PC-9 (cell line): Measurements from ENCODE around the gene KRT15. TPM values are rescaled to one million over a fixed set of nuclear protein-coding genes. Genes with fewer than 3 reads are reported as not detected.

Experiments
- Bru-seq: library from RNA; stranded (reverse); fragments of 400-500 nt; gene quantifications from one replicate; lab custom pipeline; 2021; lab: Mats Ljungman, UMichigan
- BruChase-seq, 2 experiments: library from RNA; stranded (reverse); fragments of 400-500 nt; gene quantifications; one replicate each; lab custom pipeline; 2021; lab: Mats Ljungman, UMichigan
- BruUV-seq: library from RNA; stranded (reverse); fragments of 400-500 nt; replicated peaks from 2 replicates; lab custom pipeline; 2021; lab: Mats Ljungman, UMichigan
- CTCF ChIA-PET: fragments of 300-600 bp; sonication (Branson Sonifier 250); formaldehyde crosslinking; loops from one replicate; lab custom pipeline; 2022; ENCODE audit warnings: antibody characterized with exemption; lab: Charles Lee
- POLR2A ChIA-PET: fragments of 300-600 bp; sonication (Branson Sonifier 250); formaldehyde crosslinking; loops from one replicate; lab custom pipeline; 2022; ENCODE audit warnings: antibody characterized with exemption; ENCODE audit not compliant: unreplicated experiment; lab: Charles Lee
- DNase-seq, 2 experiments: peaks; one replicate each; pipeline versions ENCODE4 v3.0.0 to v3.0.0-alpha.2; 2015 to 2022; ENCODE audit warnings: mixed read lengths in 1 of 2
- H2AFZ ChIP-seq: fragments of 200-600 bp; sonication (generic); 2 replicates; pipeline ENCODE4 v1.8.1; 2017; ENCODE audit warnings: antibody characterized with exemption
- H3F3A ChIP-seq: fragments of 200-600 bp; sonication (generic); 2 replicates; pipeline ENCODE4 v1.8.1; 2017; ENCODE audit warnings: antibody characterized with exemption, mild to moderate bottlenecking, low read depth; ENCODE audit not compliant: insufficient read depth
- H3K27ac ChIP-seq: fragments of 200-600 bp; sonication (generic); 2 replicates; pipeline ENCODE4 v1.6.1; 2016; ENCODE audit warnings: mixed run types
- H3K27me3 ChIP-seq: fragments of 200-600 bp; sonication (generic); 2 replicates; pipeline ENCODE4 v1.6.1; 2016; ENCODE audit warnings: low read depth, mixed run types; ENCODE audit not compliant: insufficient read depth
- H3K36me3 ChIP-seq: fragments of 200-600 bp; sonication (generic); 2 replicates; pipeline ENCODE4 v1.6.1; 2016; ENCODE audit warnings: low read depth, mixed run types
- H3K4me1 ChIP-seq: fragments of 200-600 bp; sonication (generic); replicated peaks from 2 replicates; pipeline ENCODE4 v1.6.1; 2016; ENCODE audit warnings: mixed run types; ENCODE audit not compliant: insufficient read depth
- H3K4me2 ChIP-seq: fragments of 200-600 bp; sonication (generic); 2 replicates; pipeline ENCODE4 v1.6.1; 2017; ENCODE audit warnings: mixed run types
- H3K4me3 ChIP-seq: fragments of 200-600 bp; sonication (generic); 2 replicates; pipeline ENCODE4 v1.6.1; 2016; ENCODE audit warnings: mixed run types
- H3K79me2 ChIP-seq: fragments of 200-600 bp; sonication (generic); 2 replicates; pipeline ENCODE4 v1.6.1; 2017; ENCODE audit warnings: low read depth, mixed run types
- H3K9me2 ChIP-seq: fragments of 200-600 bp; sonication (generic); 2 replicates; pipeline ENCODE4 v1.8.1; 2017; ENCODE audit warnings: mild to moderate bottlenecking; ENCODE audit not compliant: insufficient read depth
- H3K9me3 ChIP-seq: fragments of 200-600 bp; sonication (generic); 2 replicates; pipeline ENCODE4 v1.8.1; 2016; ENCODE audit warnings: low read depth; ENCODE audit not compliant: insufficient read depth
- H4K20me1 ChIP-seq: fragments of 200-600 bp; sonication (generic); 2 replicates; pipeline ENCODE4 v1.8.1; 2017; ENCODE audit not compliant: insufficient read depth
- EZH2 ChIP-seq: fragments of 200-600 bp; sonication (generic); IDR thresholded peaks from 2 replicates; pipeline ENCODE4 v1.8.0; 2017; ENCODE audit warnings: antibody characterized with exemption, low read depth
- intact Hi-C: fragments of 100-400 bp; cut with micrococcal nuclease; formaldehyde crosslinking; loops from one replicate; pipeline ENCODE4 v1.10.0; 2022; ENCODE audit not compliant: unreplicated experiment
- long read RNA-seq: library from polyadenylated mRNA; stranded (forward); transcript quantifications from one replicate; pipeline ENCODE4 v2.0.0, GENCODE V29; 2022
- total RNA-seq: library from RNA; stranded (reverse); gene quantifications from 2 replicates; pipeline ENCODE4 v1.2.3, GENCODE V29; 2021
- TF ChIP-seq, protein P1 (sequence below): fragments of 200-600 bp; sonication (generic); conservative IDR thresholded peaks from 2 replicates; pipeline ENCODE4 v1.6.1; 2017; ENCODE audit warnings: mixed run types, antibody characterized with exemption, mild to moderate bottlenecking, moderate library complexity

KRT15 gene
- total RNA-seq = 41.9 and 49.9 TPM in 2 replicates
- Bru-seq, nascent RNA = percentile 52 among the genes with signal in this experiment
- BruChase-seq, experiment 1, labeled RNA remaining after a 2-hour chase = percentile 58 among the genes with signal in this experiment
- percentile 71 among the genes with signal in this experiment for BruChase-seq, experiment 2, labeled RNA remaining after a 6-hour chase
- long read RNA-seq, partial matches to known transcripts = 12 of 89 reads
- long read RNA-seq, other reads (novel, unspliced or antisense) = 77 of 89 reads

DNA sequence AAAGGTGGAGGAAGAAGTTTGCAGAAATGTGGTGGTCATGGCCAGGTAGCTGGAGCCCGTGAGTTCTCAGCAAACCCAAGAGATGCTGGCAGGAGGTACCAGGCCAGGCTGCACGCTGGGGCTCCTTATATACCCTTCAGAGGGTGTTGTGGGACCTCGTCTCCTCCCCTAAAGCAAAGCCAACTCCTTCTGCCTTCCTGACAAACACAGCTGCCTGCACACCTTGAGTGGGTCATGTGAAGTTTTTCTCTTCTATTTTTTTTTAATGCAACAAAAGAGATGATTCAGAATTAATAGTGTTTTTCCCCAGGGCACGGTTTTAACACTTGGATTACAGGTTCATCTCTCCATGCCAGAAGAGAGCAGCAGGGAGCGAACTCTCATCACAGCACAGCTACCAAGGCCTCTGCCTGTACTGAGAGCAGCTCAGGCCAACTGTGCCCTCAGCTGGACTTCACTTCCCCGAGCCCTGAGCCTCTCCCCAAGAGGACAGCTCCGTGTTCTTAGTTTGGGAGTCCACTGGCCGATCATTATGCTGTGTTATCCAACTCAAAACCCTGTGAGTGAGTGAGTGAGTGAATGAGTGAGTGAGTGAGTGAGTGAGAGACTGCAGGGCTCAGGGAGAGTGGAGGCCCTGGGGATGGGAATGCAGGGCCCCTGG is at the start of gene KRT15:
Gene KRT15, minus strand, starts transcription at position 102 of the 661 bp plus-strand sequence. Its CDS starts 63 bp downstream, at position 39.
- H3F3A ChIP-seq = peaks cover 56% of the 10 kb centered on the region
- peaks cover 9% of the 10 kb centered on the region for H3K36me3 ChIP-seq
- peaks cover 5% of the 10 kb centered on the region; the same call in 1 of the 2 replicates for H4K20me1 ChIP-seq
- H3K4me2 ChIP-seq = peak within 1 kb of the TSS; percentile 69
- H3K27me3 ChIP-seq = no peaks in the 10 kb centered on the region
- CTCF ChIA-PET = interaction anchor here (0.6 to 4.7 kb wide), 3 partner anchors 23 to 700 kb away, joined by 6 to 51 read pairs (median 15); no protein-coding TSS in a partner anchor
- H3K9me3 ChIP-seq = no peaks in the 10 kb centered on the region
- H3K4me3 ChIP-seq = peak within 1 kb of the TSS; percentile 36; the same call in 1 of the 2 replicates
- no peak within 1 kb of the TSS for H2AFZ ChIP-seq
- peak in 1 of 2 experiments; percentile 86 for DNase-seq
- intact Hi-C loops = loop anchor here (1.0 kb wide), 1 partner anchor 12 kb away; no protein-coding TSS in a partner anchor
- no peaks in the 10 kb centered on the region for H3K9me2 ChIP-seq
- H3K4me1 ChIP-seq = peaks cover 70% of the 10 kb centered on the region
- H3K27ac ChIP-seq = peak within 1 kb of the TSS; percentile 95
- POLR2A ChIA-PET = interaction anchor here (0.6 to 5.8 kb wide), 4 partner anchors 9 to 19 kb away, joined by 3 to 75 read pairs (median 4); partner anchors contain the start of genes KRT13 and KRT19
- TF ChIP-seq, protein P1, sequence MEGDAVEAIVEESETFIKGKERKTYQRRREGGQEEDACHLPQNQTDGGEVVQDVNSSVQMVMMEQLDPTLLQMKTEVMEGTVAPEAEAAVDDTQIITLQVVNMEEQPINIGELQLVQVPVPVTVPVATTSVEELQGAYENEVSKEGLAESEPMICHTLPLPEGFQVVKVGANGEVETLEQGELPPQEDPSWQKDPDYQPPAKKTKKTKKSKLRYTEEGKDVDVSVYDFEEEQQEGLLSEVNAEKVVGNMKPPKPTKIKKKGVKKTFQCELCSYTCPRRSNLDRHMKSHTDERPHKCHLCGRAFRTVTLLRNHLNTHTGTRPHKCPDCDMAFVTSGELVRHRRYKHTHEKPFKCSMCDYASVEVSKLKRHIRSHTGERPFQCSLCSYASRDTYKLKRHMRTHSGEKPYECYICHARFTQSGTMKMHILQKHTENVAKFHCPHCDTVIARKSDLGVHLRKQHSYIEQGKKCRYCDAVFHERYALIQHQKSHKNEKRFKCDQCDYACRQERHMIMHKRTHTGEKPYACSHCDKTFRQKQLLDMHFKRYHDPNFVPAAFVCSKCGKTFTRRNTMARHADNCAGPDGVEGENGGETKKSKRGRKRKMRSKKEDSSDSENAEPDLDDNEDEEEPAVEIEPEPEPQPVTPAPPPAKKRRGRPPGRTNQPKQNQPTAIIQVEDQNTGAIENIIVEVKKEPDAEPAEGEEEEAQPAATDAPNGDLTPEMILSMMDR = no peak; the same call in 1 of the 2 replicates
- TF ChIP-seq EZH2 = no peak
- peaks cover 28% of the 10 kb centered on the region for H3K79me2 ChIP-seq
- BruUV-seq = no TSS peak

DNA sequence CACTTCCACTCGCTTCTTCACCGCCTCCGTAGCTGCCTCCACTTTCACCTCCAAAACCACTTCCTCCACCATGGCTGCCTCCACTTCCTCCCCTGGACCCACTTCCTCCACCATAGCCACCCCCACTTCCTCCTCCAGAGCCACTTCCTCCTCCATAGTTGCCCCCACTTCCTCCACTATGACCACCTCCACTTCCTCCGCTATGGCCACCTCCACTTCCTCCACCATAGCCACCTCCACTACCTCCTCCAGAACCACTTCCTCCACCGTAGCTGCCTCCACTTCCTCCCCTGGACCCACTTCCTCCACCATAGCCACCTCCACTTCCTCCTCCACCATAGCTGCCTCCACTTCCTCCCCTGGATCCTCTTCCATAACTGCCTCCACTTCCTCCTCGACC is 48.6 kb upstream of the KRT15 start:
- intact Hi-C loops = no loop called here
- POLR2A ChIA-PET = no interaction called here
- no peak overlapping the region for H3K4me3 ChIP-seq
- CTCF ChIA-PET = interaction anchor here (0.6 to 0.7 kb wide), 3 partner anchors 9 to 78 kb away, joined by 3 read pairs; no protein-coding TSS in a partner anchor
- no peaks in the 10 kb centered on the region for H3K9me2 ChIP-seq
- BruUV-seq = no TSS peak
- H3K9me3 ChIP-seq = no peaks in the 10 kb centered on the region
- H3K27me3 ChIP-seq = no peaks in the 10 kb centered on the region
- no peaks in the 10 kb centered on the region for H3K4me1 ChIP-seq
- H3K27ac ChIP-seq = no peak overlapping the region
- no peaks in the 10 kb centered on the region for H3F3A ChIP-seq
- no peaks in the 10 kb centered on the region for H4K20me1 ChIP-seq
- no peaks in the 10 kb centered on the region for H3K36me3 ChIP-seq
- DNase-seq = no peak
- TF ChIP-seq, protein P1 = no peak
- TF ChIP-seq EZH2 = no peak
- H3K79me2 ChIP-seq = no peaks in the 10 kb centered on the region
- no peak overlapping the region for H3K4me2 ChIP-seq
- no peak overlapping the region for H2AFZ ChIP-seq

DNA sequence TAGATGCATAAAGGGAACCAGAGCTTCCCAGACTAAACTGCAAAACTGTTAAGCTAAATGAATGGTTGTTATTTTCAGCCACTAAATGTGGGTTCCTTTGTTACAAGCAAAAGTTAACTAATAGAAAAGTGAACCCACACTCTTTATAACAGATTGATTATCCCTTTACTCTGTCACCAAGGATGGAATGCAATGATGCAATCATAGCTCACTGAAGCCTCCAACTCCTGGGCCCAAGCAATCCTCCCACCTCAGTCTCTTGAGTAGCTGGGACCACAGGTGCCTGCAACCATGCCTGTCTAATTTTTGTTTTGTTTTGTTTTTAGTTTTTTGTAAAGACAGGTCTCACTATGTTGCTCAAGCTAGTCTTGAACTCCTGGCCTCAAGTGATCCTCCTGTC is 46.6 kb upstream of the KRT15 start:
- Histone ChIP-seq H3K4me2 (no peak overlapping the region), H3K36me3 (no peaks in the 10 kb centered on the region), H3K4me1 (no peaks in the 10 kb centered on the region), H4K20me1 (no peaks in the 10 kb centered on the region), H3K4me3 (no peak overlapping the region), H3K27me3 (no peaks in the 10 kb centered on the region), H2AFZ (no peak overlapping the region), H3K79me2 (no peaks in the 10 kb centered on the region), H3K9me3 (no peaks in the 10 kb centered on the region), H3K27ac (no peak overlapping the region), H3F3A (no peaks in the 10 kb centered on the region), H3K9me2 (no peaks in the 10 kb centered on the region)
- intact Hi-C loops = no loop called here
- no TSS peak for BruUV-seq
- ChIA-PET CTCF (no interaction called here), POLR2A (interaction anchor here (0.6 to 0.7 kb wide), 2 partner anchors 14 to 500 kb away, joined by 3 to 24 read pairs; no protein-coding TSS in a partner anchor)
- no peak for TF ChIP-seq EZH2
- TF ChIP-seq, protein P1 = no peak
- DNase-seq = no peak
